PC-9 (cell line): ENCODE data around the gene SNRNP40. TPM values are rescaled to one million over a fixed set of nuclear protein-coding genes. Genes with fewer than 3 reads are reported as not detected.

ENCODE experiments used
- BruUV-seq: library from RNA; stranded (reverse); fragments of 400-500 nt; replicated peaks from 2 replicates; lab custom pipeline; 2021; lab: Mats Ljungman, UMichigan
- CTCF ChIA-PET: fragments of 300-600 bp; sonication (Branson Sonifier 250); formaldehyde crosslinking; loops from one replicate; lab custom pipeline; 2022; ENCODE audit warnings: antibody characterized with exemption; lab: Charles Lee
- POLR2A ChIA-PET: fragments of 300-600 bp; sonication (Branson Sonifier 250); formaldehyde crosslinking; loops from one replicate; lab custom pipeline; 2022; ENCODE audit warnings: antibody characterized with exemption; ENCODE audit not compliant: unreplicated experiment; lab: Charles Lee
- DNase-seq, 2 experiments: peaks; one replicate each; pipeline versions ENCODE4 v3.0.0 to v3.0.0-alpha.2; 2015 to 2022; ENCODE audit warnings: mixed read lengths in 1 of 2
- H2AFZ ChIP-seq: fragments of 200-600 bp; sonication (generic); 2 replicates; pipeline ENCODE4 v1.8.1; 2017; ENCODE audit warnings: antibody characterized with exemption
- H3F3A ChIP-seq: fragments of 200-600 bp; sonication (generic); 2 replicates; pipeline ENCODE4 v1.8.1; 2017; ENCODE audit warnings: antibody characterized with exemption, mild to moderate bottlenecking, low read depth; ENCODE audit not compliant: insufficient read depth
- H3K27ac ChIP-seq: fragments of 200-600 bp; sonication (generic); 2 replicates; pipeline ENCODE4 v1.6.1; 2016; ENCODE audit warnings: mixed run types
- H3K27me3 ChIP-seq: fragments of 200-600 bp; sonication (generic); 2 replicates; pipeline ENCODE4 v1.6.1; 2016; ENCODE audit warnings: low read depth, mixed run types; ENCODE audit not compliant: insufficient read depth
- H3K36me3 ChIP-seq: fragments of 200-600 bp; sonication (generic); 2 replicates; pipeline ENCODE4 v1.6.1; 2016; ENCODE audit warnings: low read depth, mixed run types
- H3K4me1 ChIP-seq: fragments of 200-600 bp; sonication (generic); replicated peaks from 2 replicates; pipeline ENCODE4 v1.6.1; 2016; ENCODE audit warnings: mixed run types; ENCODE audit not compliant: insufficient read depth
- H3K4me2 ChIP-seq: fragments of 200-600 bp; sonication (generic); 2 replicates; pipeline ENCODE4 v1.6.1; 2017; ENCODE audit warnings: mixed run types
- H3K4me3 ChIP-seq: fragments of 200-600 bp; sonication (generic); 2 replicates; pipeline ENCODE4 v1.6.1; 2016; ENCODE audit warnings: mixed run types
- H3K79me2 ChIP-seq: fragments of 200-600 bp; sonication (generic); 2 replicates; pipeline ENCODE4 v1.6.1; 2017; ENCODE audit warnings: low read depth, mixed run types
- H3K9me2 ChIP-seq: fragments of 200-600 bp; sonication (generic); 2 replicates; pipeline ENCODE4 v1.8.1; 2017; ENCODE audit warnings: mild to moderate bottlenecking; ENCODE audit not compliant: insufficient read depth
- H3K9me3 ChIP-seq: fragments of 200-600 bp; sonication (generic); 2 replicates; pipeline ENCODE4 v1.8.1; 2016; ENCODE audit warnings: low read depth; ENCODE audit not compliant: insufficient read depth
- H4K20me1 ChIP-seq: fragments of 200-600 bp; sonication (generic); 2 replicates; pipeline ENCODE4 v1.8.1; 2017; ENCODE audit not compliant: insufficient read depth
- EZH2 ChIP-seq: fragments of 200-600 bp; sonication (generic); IDR thresholded peaks from 2 replicates; pipeline ENCODE4 v1.8.0; 2017; ENCODE audit warnings: antibody characterized with exemption, low read depth
- intact Hi-C: fragments of 100-400 bp; cut with micrococcal nuclease; formaldehyde crosslinking; loops from one replicate; pipeline ENCODE4 v1.10.0; 2022; ENCODE audit not compliant: unreplicated experiment
- total RNA-seq: library from RNA; stranded (reverse); gene quantifications from 2 replicates; pipeline ENCODE4 v1.2.3, GENCODE V29; 2021
- TF ChIP-seq, protein P1 (sequence below): fragments of 200-600 bp; sonication (generic); conservative IDR thresholded peaks from 2 replicates; pipeline ENCODE4 v1.6.1; 2017; ENCODE audit warnings: mixed run types, antibody characterized with exemption, mild to moderate bottlenecking, moderate library complexity

SNRNP40 gene
- total RNA-seq, 1 experiment from 2014 or later, result 59.5 TPM

DNA sequence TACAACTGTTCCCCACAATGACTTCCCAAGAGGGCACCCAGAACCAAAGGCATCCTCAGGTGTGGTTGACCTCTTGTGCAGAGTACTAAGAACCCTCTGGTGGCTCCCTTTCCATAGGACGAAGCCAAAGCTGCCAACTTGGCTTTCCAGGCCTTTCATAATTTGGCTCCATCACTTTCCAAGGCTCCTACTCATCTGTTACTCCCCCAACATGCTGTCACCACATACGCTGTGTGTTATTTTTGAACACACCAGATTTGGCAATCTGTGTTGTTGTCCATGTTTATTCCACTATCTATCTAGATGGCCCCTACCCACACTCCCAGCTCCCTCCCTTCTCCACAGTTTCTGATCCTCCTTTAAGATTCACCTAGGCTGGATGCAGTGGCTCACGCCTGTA lies 46.7 kb downstream of the SNRNP40 start:
- no peaks in the 10 kb centered on the region for H3K9me2 ChIP-seq
- no peak overlapping the region for H3K4me2 ChIP-seq
- intact Hi-C loops, result no loop called here
- DNase-seq, result no peak
- no peak overlapping the region for H3K4me3 ChIP-seq
- ChIA-PET CTCF (interaction anchor here (0.6 kb wide), 1 partner anchor 68 kb away, joined by 17 read pairs; no protein-coding TSS in a partner anchor), POLR2A (no interaction called here)
- no peaks in the 10 kb centered on the region for H3K4me1 ChIP-seq
- H3K27me3 ChIP-seq, result no peaks in the 10 kb centered on the region
- H3K79me2 ChIP-seq, result no peaks in the 10 kb centered on the region
- BruUV-seq, result no TSS peak
- H4K20me1 ChIP-seq, result no peaks in the 10 kb centered on the region
- H3F3A ChIP-seq, result no peaks in the 10 kb centered on the region
- no peak overlapping the region for H3K27ac ChIP-seq
- no peak overlapping the region for H2AFZ ChIP-seq
- TF ChIP-seq, protein P1, sequence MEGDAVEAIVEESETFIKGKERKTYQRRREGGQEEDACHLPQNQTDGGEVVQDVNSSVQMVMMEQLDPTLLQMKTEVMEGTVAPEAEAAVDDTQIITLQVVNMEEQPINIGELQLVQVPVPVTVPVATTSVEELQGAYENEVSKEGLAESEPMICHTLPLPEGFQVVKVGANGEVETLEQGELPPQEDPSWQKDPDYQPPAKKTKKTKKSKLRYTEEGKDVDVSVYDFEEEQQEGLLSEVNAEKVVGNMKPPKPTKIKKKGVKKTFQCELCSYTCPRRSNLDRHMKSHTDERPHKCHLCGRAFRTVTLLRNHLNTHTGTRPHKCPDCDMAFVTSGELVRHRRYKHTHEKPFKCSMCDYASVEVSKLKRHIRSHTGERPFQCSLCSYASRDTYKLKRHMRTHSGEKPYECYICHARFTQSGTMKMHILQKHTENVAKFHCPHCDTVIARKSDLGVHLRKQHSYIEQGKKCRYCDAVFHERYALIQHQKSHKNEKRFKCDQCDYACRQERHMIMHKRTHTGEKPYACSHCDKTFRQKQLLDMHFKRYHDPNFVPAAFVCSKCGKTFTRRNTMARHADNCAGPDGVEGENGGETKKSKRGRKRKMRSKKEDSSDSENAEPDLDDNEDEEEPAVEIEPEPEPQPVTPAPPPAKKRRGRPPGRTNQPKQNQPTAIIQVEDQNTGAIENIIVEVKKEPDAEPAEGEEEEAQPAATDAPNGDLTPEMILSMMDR, result no peak
- no peak for TF ChIP-seq EZH2
- no peaks in the 10 kb centered on the region for H3K36me3 ChIP-seq
- H3K9me3 ChIP-seq, result no peaks in the 10 kb centered on the region

DNA sequence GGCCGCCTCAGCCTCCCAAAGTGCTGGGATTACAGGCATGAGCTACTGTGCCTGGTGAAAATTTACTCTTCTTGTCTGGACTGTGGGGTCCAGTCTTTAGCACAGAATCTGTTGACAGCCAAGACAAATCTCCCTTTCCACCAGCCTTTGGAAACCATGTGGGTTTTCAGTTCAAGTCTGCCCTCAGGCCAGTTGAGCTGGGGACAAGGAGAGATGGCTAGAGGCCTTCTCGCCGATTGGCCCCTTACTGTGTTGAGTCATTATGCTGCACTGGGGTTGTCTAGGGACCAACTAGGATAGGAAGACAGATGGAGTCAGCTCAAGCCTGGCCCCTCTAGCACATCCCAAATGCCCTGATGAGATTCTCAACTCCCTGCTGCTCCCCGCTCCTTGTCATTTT lies 48.3 kb downstream of the SNRNP40 start:
- Histone ChIP-seq H3K27ac (no peak overlapping the region), H3F3A (no peaks in the 10 kb centered on the region), H4K20me1 (no peaks in the 10 kb centered on the region), H3K27me3 (no peaks in the 10 kb centered on the region), H3K79me2 (no peaks in the 10 kb centered on the region), H3K4me2 (no peak overlapping the region), H3K9me2 (no peaks in the 10 kb centered on the region), H3K36me3 (no peaks in the 10 kb centered on the region), H3K4me1 (no peaks in the 10 kb centered on the region), H3K9me3 (no peaks in the 10 kb centered on the region), H2AFZ (no peak overlapping the region), H3K4me3 (no peak overlapping the region)
- intact Hi-C loops, result no loop called here
- CTCF ChIA-PET, result no interaction called here
- POLR2A ChIA-PET, result interaction anchor here (0.6 kb wide), 1 partner anchor 63 kb away, joined by 3 read pairs; no protein-coding TSS in a partner anchor
- no peak for DNase-seq
- TF ChIP-seq, protein P1, result no peak
- no peak for TF ChIP-seq EZH2
- no TSS peak for BruUV-seq

DNA sequence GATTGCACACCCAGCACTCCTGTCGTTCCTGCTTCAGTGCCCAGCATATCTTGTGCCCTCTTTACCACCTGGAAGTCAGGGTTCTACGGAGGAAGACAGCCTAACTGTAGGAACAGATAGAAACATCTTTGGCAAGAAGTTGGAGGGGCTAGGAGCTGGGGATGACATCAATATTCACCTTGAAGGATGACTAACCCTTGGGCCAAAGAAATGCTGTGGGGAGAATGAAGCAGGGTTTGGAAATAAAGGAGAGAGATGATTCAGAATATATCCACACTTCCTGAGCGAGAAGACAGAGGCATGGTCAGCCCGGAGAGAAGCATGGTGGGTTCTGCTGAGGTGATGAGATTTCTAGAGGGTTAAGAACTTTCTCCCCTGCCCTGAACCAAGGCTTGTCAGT lies 52.3 kb downstream of the SNRNP40 start:
- H2AFZ ChIP-seq, result no peak overlapping the region
- H3K27me3 ChIP-seq, result peaks cover 14% of the 10 kb centered on the region; the same call in 1 of the 2 replicates
- H3K4me1 ChIP-seq, result no peaks in the 10 kb centered on the region
- H3K79me2 ChIP-seq, result no peaks in the 10 kb centered on the region
- ChIA-PET CTCF (no interaction called here), POLR2A (interaction anchor here (0.5 kb wide), 1 partner anchor 1084 kb away, joined by 4 read pairs; no protein-coding TSS in a partner anchor)
- no peak overlapping the region for H3K27ac ChIP-seq
- TF ChIP-seq, protein P1, result no peak
- TF ChIP-seq EZH2, result no peak
- no TSS peak for BruUV-seq
- no peak for DNase-seq
- no peaks in the 10 kb centered on the region for H3F3A ChIP-seq
- intact Hi-C loops, result no loop called here
- no peaks in the 10 kb centered on the region for H3K36me3 ChIP-seq
- no peak overlapping the region for H3K4me2 ChIP-seq
- no peaks in the 10 kb centered on the region for H3K9me3 ChIP-seq
- no peaks in the 10 kb centered on the region for H4K20me1 ChIP-seq
- H3K4me3 ChIP-seq, result no peak overlapping the region
- H3K9me2 ChIP-seq, result no peaks in the 10 kb centered on the region
